NCI-H526 (cell line): Measurements from ENCODE around the gene NCOA1.
"Not testable (repeated sequence)": the region's sequence is repeated elsewhere in the genome, so short reads cannot be mapped to it uniquely, and the experiment has no call there.

Experiments used
- DNase-seq, 2 experiments: peaks; one replicate each; lab custom pipeline; 2025; lab: John Stamatoyannopoulos, UW

The NCOA1 gene

DNA sequence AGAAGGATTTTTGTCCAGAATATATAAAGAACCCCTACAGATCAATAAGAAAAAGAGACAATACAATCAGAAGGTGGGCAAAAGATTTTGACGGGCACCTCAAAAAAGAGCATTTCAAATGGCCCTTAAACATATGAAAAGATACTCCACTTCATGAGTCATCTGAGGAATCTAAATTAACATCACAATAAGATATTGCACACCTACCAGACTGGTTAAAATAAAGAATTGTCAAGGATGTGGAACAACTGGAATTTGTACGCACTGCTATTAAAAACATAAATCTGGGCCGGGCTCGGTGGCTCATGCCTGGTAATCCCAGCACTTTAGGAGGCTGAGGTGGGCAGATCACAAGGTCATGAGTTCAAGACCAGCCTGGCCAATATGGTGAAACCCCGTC lies 17.0 kb upstream of the NCOA1 start:
- DNase-seq: no peak

DNA sequence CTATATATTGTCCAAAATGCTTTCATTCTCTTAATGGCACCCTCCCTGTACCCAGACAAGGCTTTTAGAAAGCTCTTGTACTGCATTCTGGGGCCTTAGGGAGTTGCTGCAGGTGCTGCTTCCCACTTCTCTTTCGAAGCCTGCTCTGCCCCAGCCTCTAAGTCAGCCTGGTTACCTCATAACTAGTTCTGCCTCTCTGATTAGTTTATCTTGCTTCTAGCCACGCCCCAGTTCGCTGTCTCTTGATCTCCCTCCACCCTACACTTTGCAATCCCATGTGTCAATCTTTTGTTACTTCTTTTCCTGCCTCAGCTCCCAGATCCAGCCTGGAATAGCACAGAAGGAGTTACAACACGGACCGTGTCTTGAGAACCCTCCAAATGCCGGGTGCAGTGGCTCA lies 13.8 kb upstream of the NCOA1 start:
- DNase-seq: no peak

DNA sequence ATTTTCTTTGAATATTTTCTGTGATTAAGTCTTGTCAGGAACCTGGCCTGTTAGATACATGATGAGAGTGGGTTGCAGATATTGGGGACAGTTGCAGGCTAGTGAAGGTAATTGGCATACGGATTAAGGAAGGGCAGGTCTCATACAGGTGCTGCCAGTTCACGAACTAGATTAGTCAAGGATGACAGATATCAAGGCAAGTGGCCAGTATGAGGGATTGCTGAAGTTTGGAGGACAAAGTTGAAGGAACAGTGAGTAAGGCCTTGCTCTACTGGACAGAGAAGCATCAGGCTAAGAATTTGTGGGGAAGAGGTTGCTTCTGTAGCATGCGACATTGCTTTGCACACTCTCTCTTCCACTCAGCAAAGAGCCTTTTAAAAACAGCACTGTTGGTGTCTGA lies 12.8 kb upstream of the NCOA1 start:
- no peak for DNase-seq

DNA sequence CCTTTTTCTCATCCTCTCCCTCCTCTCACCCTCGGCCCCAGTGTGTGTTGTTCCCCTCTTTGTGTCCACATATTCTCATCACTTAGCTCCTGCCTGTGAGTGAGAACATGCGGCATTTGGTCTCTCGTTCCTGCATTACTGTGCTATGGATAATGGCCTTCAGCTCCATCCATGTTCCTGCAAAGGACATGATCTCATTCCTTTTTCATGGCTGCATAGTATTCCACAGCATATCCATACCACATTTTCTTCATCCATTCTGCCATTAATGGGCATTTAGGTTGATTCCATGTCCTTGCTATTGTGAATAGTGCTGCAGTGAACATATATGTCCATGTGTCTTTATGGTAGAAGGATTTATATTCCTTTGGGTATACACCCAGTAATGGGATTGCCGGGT lies 10.8 kb upstream of the NCOA1 start:
- no peak for DNase-seq

DNA sequence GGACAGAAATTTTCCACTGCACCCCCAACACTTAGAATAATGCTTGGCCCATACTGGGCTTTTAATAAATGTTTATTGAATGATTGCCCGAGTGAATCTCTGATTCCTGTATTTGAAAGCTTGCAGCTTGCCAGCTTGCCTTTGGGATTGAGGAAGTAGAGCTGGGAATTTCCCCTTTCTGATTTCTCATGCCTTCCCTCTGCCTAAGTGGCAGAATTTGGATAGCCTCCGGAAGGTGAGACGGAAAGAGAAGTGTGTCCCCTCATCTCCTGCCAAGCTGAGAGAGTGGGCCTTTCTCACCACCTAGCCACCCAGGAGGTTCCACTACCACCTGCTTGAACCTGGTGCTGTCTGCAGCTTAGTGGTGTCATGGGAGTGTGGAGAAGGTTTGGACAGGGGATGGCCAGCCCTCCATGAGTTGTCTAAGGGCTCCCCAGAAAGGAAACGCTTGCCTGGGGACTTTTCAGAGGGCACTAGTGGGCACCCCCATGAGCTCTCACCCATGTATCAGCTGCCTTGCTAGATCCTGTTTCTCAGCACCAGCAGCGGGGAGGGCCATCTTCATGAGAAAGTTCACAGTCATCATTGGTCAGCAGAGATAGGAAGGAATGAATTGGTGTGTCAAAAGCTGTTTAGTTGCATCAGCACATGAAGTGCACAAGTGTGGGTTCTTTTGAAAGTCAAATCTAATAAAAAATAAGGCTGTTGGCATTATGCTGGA lies 8.6 kb upstream of the NCOA1 start:
- DNase-seq: no peak

DNA sequence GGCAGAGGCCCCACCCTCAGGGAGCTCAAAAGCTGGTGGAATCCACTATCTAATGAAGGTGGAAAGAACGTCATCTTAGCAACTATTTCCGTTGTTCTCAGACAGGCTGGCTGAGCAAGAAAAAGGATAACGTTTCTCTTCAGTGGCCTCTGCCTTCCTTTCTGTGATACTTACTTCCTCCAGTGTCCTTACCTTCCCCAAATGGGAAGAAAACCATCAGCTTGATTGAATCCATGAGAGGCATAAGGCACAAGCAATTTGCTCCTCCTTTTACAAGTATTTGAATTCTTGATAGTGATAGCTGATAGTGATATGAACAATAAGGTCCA lies 8.1 kb upstream of the NCOA1 start:
- no peak for DNase-seq

DNA sequence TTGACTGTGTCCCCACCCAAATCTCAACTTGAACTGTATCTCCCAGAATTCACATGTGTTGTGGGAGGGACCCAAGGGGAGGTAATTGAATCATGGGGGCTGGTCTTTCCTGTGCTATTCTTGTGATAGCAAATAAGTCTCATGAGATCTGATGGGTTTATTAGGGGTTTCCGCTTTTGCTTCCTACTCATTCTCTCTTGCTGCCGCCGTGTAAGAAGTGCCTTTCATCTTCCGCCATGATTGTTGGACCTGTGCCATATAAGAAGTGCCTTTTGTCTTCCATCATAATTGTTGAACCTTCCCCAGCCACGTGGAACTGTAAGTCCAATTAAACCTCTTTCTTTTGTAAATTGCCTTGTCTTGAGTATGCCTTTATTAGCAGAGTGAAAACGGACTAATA lies 6.4 kb upstream of the NCOA1 start:
- DNase-seq: not testable (repeated sequence)

DNA sequence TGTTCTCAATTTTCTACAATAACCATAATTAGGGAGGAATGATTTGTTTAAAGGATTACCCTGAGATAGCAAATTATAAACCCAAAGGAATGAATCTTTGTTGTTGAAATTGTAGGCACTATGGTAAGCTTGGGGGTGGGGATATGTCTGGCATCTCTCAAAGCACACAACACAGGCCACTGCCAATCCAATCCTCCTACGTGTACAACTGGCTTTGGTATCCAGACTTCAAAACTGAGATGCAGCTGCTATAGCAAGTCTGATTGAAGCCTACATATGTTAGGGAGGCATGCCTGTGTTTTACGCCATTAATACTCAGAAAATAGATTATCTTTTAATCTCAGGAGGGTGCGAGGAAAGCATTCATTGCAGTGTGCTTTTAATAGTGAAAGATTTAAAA lies 5.9 kb upstream of the NCOA1 start:
- no peak for DNase-seq

DNA sequence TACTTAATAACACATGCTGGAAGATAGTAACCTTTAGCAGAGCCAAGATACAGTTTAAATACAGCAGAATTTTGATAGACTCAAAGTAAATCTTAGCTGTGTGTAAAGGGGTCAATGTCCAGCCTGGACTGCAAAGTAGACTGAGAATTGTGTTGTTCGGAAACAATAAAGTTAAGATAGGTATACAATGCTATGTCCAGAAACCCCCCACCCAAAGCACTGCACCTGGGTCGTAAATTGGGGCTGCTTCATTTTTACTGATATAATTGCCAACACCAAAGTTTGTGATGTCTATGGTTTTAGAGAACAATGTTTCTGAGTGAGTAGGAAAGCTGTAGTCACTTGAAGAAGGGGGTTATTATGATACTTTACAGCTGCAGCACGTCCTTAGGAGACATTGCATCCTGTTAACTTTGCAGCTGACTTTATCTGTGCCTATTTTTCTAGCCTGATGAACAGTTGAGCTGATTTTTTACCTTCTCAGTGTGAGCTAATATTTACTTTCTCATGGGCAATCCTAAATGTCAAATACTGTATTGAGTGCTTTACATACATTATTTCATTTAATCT lies 4.3 kb upstream of the NCOA1 start:
- DNase-seq: no peak

DNA sequence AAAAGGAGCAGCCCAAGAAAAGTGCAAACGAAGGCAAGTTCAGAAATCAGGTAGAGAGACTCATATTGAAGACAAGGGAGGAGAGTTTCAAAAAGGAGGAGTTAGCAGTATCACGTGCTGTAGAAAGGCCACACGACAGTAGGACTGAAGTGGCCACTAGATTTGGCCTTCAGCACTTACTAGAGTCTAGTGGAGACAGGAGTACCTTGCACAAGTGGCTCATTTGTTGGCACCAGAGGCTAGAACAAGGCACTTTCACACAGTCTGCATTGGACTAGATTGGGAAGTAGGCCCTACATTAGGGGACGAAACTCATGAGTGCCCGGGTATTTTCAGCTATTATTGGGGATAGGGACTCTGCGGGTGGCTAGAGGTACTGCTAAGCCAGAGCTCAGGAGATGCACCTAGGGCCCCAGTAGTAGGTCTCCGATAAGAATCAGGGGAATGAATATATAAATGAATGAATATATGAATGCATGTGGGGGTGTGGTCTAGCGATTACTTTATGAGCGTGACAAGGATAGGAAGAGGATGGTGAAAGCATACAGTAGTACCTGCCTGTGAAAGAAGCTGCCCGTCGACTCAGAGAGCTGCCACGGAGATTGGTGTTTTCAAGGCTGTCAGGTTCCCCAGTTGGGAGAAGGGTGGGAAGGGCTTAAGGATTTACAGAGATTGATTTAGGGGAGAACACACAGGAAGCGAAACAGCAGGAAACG lies 1.4 kb upstream of the NCOA1 start:
- no peak for DNase-seq

DNA sequence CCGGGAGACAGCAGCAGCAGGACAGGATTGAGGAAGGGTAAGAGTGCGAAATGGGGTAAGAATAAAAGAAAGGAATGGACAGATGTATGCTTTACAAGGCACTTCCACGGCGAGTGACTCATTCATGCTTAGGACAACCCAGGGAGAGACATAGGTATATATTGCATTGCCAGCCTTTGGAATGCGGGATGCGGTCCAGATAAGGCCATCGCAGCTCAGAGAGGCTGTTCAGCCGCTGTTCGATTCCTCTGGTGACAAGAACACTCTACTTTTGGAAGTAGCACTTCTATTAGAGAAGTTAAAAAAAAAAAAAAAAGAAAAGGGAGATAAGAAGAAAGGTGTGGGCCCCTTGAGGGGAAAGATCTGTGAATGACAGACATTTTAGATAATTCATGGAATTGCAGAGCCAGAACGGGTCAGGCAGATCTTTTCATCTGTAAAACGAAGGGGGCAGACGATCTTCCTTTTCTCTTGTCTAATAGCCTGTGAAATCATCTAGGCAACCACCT lies 819 bp upstream of the NCOA1 start:
- DNase-seq: peak in 1 of 2 experiments; percentile 27

DNA sequence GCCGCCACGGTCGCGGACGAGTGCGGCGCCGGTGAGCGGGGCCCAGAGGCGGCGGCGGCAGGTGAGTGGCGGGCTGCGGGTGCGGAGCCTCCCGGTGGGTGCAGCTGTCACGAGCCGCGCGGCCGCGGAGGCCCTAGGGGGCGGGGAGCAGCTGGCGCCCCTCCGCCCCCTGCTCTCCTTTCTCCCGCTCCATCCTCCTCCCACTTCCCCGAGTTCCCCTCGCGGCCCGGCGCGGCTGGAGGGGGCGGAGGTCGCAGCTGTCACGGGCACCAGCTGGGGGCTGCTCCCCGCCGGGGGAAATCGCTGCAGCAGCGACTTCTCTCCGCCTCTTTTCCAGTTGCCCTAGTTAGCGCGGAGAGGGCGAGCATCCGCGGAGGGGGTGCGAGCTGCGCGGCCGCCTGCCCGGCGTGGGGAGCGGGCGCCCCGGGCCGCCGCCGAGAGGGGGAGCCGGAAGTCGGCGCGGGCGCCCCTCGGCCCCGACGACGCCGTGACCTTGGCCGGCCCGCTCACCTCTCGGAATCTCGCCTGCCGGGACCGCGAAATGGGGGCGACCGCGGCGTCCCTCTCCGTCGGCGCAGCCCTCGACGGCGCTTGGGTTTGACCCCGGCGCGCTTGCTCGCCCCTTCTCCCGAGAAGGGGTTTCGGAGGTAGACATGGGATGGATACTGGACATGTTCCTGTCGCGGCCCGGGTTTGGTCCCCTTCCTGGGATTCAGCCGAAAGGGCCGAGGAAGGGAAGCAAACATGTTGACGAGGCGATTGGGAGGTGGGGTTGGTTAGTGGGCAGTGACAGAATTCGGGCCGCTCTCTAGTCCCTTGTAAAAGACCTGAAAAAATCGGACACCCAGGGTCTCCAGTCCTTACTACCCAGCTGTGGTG lies 727 bp downstream of the NCOA1 start:
- DNase-seq: peak; percentile 31 to 72

DNA sequence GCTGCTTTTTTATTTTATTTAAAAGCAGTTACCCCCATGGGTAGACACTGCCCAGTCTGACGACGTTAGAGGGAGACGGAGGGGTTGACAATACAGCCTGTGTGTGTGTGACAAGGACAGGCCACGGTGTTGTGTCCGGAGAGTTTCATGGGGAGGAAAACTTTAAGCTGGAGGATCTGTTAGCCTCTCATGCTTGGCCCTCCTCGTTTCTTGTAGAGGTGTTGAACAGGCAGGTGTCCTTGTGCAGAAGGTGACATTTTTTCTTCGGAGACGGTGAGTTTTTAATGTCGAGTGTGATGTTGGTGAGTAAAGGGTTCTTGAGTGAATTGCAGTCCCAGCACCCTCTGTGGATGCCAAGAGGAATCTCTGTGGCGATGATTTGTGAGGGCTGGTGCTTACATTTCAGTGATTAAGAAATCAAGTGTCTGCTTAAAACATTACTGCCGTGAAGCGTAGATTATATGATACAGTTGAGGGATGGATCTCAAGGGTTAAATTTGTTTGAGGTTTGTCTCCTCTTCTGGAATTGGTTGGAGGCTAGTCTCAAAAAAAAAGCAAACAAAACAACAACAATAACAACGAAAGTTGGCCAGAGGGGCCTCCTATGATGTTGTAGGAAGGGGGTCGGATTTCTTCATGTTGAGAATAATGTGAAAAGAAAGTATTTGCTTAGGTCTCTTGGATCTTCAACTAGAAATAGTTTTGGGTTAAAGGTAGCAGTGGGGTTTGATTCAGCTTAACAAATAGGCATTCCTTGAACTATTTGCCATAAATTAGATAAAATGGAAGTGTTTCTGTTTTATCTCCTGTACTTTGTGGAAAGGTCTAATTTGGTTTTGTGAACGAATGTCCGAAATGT lies 1.6 kb downstream of the NCOA1 start:
- peak in 1 of 2 experiments; percentile 43 for DNase-seq

DNA sequence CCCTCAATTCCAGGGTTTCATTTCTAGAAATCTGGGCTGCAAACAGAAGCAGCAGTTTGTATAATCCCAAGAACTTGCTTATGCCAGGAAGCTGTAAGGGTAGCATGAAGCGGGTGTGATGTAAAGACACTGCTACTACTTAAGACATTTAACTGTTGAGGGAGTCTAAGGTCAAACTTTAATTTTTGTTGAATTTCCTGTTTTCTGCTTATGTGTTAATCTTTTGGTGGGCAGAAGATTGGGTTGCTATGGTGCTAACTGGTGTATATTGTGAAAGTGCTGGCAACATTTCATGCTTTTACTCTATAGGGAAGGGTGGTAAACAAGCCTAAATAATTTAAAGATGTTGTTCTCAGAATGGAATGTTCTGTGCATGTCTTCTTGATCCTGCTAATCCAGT lies 2.7 kb downstream of the NCOA1 start:
- no peak for DNase-seq

DNA sequence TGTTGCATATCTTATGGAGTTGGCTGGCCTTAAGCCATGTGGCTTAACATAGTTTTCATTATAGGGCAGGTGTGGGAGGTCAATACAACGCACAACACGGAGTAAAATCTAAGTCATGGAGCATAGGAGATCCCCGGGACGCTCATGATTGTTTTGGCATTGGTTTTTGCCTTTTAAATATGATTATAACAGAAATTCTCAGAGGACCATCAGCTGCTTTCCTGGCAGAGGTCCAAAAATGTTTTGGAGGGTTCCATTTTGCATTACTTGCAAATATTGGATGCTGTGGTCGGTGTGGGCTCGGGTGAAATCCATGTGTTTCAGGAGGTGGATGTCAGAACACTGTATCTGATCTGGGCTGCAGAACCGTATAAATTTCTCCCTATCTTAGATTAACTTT lies 3.4 kb downstream of the NCOA1 start:
- peak in 1 of 2 experiments; percentile 24 for DNase-seq

DNA sequence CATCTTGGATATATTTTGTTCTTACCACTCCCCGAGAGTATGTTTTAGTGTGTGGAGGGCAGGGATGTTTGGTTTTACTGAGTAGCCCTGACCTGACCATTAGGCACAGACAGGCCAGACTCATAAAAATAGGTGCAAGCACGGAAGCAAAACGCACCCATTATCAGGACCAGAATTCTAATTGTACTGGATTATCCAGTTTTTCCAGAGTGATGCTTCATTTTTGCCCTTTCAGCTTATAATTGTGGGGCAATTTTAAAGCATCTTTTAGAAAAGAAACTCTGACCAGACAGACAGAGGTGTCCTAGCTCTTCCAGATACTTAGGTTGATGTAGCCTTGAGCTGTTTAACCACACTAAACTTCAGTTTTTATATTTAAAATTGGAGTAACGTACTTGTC lies 4.4 kb downstream of the NCOA1 start:
- DNase-seq: no peak

DNA sequence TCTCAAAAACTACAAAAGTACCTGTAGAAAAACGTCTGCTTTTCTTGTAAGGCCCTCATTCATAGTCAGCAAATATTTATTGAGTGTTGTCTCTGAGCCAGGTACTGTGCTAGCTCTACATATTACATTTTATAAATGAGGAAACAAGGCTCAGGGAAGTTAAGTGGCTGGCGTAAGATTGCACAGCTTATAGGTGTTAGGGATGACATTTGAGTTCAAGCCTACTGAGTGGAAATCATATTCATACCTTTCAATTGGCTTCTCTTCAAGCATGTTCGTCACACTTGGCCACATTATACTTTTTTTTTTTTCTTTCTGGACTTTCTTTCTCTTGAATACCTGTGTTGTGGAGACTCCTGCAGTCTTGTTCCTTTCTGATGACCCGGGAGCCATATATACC lies 5.9 kb downstream of the NCOA1 start:
- no peak for DNase-seq

DNA sequence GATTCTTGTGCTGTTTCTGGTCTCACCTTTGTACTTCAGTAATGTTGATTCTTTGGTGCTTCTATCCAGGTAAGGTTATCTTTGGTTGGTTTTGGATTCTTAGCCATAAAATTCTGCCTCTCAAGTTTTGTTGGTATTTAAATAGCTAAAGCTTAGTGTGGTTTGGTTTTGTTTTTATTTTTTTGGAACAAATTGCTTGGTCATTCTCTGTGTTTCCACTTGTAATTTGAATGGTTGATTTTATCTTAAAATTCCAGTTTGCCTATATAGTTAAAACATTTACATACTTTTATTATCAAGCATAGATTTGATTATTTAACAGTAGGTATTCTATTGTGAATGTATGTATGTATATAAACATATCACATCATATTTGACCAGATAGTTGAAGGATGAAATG lies 6.6 kb downstream of the NCOA1 start:
- no peak for DNase-seq

DNA sequence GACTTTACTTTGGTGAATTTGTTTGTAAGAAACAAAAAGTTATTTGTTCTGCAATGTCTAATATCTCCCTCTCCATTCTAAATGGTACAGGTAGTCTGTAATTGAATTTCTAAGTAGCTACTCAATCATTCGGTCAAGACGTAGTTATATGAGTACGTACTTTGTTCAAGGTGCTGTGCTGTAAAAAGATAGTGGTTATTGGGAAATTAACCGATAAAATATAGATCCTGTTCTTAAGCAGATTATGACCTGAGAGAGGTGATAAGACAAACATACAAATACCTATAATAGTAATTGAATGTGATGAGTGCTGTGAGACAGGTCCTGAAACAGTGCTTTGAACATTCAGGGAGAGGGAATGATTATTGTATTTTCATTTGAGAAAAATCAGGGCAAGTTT lies 7.1 kb downstream of the NCOA1 start:
- DNase-seq: no peak

DNA sequence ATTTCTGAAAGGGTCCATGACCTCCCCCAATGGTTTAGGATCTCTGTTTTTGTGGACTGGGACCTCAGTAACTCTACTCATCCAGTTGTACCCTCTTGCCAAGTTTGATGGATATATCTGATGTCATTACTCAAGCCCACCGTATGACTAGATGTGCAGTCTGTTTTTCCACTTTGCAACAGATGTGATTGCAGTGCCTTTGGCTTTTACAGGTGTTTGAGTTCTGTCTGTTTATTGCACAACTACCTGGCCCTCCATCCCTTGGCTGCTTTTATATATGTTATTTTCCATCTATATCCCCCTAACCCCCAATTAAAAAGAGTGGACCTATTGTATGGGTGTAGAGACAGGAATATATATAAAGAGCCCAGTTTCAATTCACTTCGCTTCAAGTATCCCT lies 10.8 kb downstream of the NCOA1 start:
- DNase-seq: no peak

DNA sequence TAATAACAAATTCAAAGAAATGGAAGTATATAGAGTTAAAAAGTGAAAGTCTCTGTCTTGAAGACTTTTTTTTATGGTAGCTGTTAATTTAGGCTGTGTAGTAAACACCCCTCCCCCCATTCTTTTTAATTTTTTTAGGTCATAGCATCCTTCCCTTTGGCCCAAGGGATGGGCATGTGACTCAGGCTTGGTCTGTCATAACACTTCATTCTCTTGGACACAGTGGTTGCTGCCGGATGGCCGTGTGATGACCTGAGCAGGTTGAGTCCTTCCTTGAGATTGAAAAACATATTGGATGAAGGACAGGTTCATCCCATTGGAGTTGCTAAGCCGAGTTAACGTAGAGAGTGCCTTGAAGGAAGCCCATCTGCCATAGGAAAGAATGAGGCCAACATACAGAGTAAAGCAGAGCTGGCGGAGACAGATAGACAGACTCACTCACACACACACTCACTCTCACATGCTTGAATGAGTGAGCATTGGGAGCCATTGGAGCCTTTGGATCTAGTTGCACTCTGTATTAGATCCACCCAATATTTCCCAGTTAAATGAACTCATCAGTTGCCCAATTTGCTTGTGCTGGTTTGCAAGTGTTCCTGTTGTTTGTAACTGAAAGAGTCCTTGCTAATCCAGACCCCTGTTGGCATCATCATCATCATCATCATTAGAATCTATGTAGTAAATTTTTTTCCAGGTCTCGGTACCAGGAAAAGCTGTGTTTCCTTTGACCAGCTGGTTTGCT lies 14.7 kb downstream of the NCOA1 start:
- no peak for DNase-seq
